C4-2B (cell line): ENCODE data around the gene MICAL3.

Experiments
- H3K27ac ChIP-seq: fragments of 450-650 bp; 2 replicates; pipeline ENCODE4 v1.5.1; 2017
- ZFX ChIP-seq: fragments of 450-650 bp; IDR thresholded peaks from 2 replicates; pipeline ENCODE4 v1.6.1; 2017
- TF ChIP-seq, protein P1 (sequence below): fragments of 450-650 bp; conservative IDR thresholded peaks from 2 replicates; pipeline ENCODE4 v1.5.1; 2017; ENCODE audit warnings: mild to moderate bottlenecking

Gene MICAL3

GRCh38 chr22:17794726-17795542 is 229.4 kb downstream of the MICAL3 start:
- H3K27ac ChIP-seq, result no peak overlapping the region
- TF ChIP-seq, protein P1, sequence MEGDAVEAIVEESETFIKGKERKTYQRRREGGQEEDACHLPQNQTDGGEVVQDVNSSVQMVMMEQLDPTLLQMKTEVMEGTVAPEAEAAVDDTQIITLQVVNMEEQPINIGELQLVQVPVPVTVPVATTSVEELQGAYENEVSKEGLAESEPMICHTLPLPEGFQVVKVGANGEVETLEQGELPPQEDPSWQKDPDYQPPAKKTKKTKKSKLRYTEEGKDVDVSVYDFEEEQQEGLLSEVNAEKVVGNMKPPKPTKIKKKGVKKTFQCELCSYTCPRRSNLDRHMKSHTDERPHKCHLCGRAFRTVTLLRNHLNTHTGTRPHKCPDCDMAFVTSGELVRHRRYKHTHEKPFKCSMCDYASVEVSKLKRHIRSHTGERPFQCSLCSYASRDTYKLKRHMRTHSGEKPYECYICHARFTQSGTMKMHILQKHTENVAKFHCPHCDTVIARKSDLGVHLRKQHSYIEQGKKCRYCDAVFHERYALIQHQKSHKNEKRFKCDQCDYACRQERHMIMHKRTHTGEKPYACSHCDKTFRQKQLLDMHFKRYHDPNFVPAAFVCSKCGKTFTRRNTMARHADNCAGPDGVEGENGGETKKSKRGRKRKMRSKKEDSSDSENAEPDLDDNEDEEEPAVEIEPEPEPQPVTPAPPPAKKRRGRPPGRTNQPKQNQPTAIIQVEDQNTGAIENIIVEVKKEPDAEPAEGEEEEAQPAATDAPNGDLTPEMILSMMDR, result no peak
- no peak for TF ChIP-seq ZFX

DNA sequence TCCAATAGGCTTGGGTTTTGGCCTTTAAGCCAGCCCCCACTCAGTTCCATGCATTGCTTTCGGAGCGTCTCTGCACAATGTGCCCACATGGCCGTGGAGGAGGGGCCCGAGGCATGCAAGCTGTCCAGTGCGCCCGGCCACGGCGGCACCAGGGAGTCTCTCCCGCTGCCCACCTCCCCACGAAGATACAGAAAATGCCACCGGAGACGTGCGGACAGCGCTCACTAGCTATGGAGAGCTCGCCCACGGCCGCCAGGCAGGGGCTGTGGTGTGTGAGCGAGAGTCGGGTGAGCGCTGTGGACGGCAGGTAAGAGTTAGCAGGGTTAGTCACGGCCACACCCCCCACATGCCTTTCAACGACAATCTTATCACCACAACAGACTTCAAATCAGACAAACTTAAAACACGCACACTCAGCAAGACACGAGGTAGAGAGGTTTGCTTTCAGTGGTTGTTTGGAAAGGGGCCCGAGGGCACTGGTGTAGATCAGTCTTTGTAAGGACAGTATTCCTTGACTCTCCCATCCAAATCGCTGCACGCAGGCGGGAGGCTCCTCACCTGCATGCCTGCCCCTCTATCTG is 231.4 kb downstream of the MICAL3 start:
- TF ChIP-seq, protein P1, result no peak
- no peak for TF ChIP-seq ZFX
- H3K27ac ChIP-seq, result no peak overlapping the region

GRCh38 chr22:17792299-17792698 is 232.1 kb downstream of the MICAL3 start:
- no peak overlapping the region for H3K27ac ChIP-seq
- TF ChIP-seq ZFX, result no peak
- TF ChIP-seq, protein P1, result no peak

DNA sequence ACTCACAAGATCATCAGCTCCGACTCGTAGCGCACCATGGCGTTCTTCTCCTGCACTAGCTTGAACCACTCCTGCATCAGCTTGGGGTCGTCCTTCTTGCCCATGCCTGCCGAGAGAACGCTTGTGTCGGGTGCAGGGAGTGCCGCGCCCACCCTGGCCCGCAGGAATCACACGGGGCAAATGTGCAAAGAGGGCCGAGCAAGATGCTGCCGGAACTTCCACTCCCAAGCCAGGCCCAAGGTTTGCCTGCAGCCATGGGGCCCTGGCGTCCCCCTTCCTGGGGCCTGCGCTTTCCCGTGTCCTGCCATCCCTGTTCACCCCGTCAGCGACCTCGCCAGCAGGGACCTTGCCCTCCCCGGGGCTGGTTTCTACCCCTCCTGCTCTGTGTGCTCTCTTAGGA is 233.2 kb downstream of the MICAL3 start:
- TF ChIP-seq ZFX, result no peak
- TF ChIP-seq, protein P1, result no peak
- no peak overlapping the region for H3K27ac ChIP-seq

GRCh38 chr22:17789379-17790200 is 234.8 kb downstream of the MICAL3 start:
- no peak overlapping the region for H3K27ac ChIP-seq

DNA sequence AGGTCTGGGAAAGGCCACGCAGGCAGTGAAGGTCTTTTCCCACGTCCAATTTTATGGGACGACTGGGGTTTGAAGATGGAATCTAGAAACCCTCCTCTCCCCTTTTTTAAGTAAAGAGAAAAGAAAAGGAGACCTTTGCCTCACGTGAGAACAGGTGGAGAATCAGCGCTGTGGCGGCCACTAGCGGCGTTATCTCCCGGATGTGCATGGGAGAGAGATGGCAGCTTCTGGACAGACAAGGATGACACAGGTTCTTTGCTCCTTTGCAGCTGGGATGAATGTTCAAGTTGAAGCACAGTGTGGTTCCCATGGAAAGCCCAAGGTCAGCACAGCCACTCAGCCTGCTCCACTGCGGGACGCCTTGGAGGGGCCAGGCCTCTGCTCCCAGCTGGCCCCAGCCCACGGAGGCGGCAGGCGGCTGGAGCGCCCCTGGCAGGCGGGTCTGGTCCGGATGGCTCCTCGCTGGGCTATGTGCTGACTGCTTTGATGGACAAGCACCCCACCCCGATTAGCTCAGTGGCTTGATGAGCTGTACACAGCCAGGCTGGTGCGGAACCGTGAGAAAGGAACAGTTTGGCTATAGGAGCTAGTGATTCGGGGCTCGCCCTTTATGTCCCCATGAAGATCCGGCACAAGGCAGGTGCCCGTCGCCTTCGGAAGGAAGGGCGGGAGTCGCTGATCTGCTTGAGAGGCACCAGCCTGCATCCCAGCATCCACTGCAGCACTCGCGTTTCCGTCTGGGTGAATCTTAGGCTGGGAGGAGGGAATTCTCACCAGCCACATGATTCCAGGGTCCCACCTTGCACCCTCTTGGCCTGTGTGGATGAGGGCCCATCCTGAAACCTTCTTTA is 235.6 kb downstream of the MICAL3 start:
- H3K27ac ChIP-seq, result no peak overlapping the region
- TF ChIP-seq, protein P1, result no peak
- TF ChIP-seq ZFX, result no peak

More at GRCh38 chr22:17789379-17790200, 234.8 kb downstream of the MICAL3 start:
- no peak for TF ChIP-seq ZFX
- TF ChIP-seq, protein P1, result no peak
